Neuronal stem cell (in vitro differentiated cells): ENCODE measurements around the gene THADA.

ENCODE experiments used
- DNase-seq: peaks from one replicate; pipeline ENCODE4 v3.0.0-alpha.2; 2013; ENCODE audit warnings: low spot score
- H2AFZ ChIP-seq: one replicate; pipeline ENCODE4 v1.6.1; 2013; ENCODE audit warnings: mild to moderate bottlenecking, low read length, inconsistent platforms
- H2AK5ac ChIP-seq: 2 replicates; pipeline ENCODE4 v1.6.1; 2013; ENCODE audit warnings: low read depth, mild to moderate bottlenecking, inconsistent platforms, low read length, moderate library complexity, mixed read lengths
- H2BK120ac ChIP-seq: 2 replicates; pipeline ENCODE4 v1.6.1; 2013; ENCODE audit warnings: low read depth, mild to moderate bottlenecking, inconsistent platforms, low read length, moderate library complexity, mixed read lengths
- H2BK12ac ChIP-seq: one replicate; pipeline ENCODE4 v1.6.1; 2013; ENCODE audit warnings: low read length, inconsistent platforms
- H2BK15ac ChIP-seq: 2 replicates; pipeline ENCODE4 v1.6.1; 2013; ENCODE audit warnings: mild to moderate bottlenecking, low read length, inconsistent platforms, mixed read lengths
- H2BK5ac ChIP-seq: one replicate; pipeline ENCODE4 v1.6.1; 2013; ENCODE audit warnings: inconsistent platforms, mild to moderate bottlenecking, low read length, moderate library complexity
- H3K14ac ChIP-seq: one replicate; pipeline ENCODE4 v1.6.1; 2013; ENCODE audit warnings: low read length, inconsistent platforms
- H3K18ac ChIP-seq: 2 replicates; pipeline ENCODE4 v1.6.1; 2013; ENCODE audit warnings: low read length, inconsistent platforms
- H3K23ac ChIP-seq: 2 replicates; pipeline ENCODE4 v1.6.1; 2013; ENCODE audit warnings: low read depth, mild to moderate bottlenecking, mixed read lengths, low read length, inconsistent platforms; ENCODE audit not compliant: poor library complexity
- H3K27ac ChIP-seq: replicated peaks from 3 replicates; pipeline ENCODE4 v1.5.1; 2013; ENCODE audit warnings: low read length, inconsistent platforms
- H3K27me3 ChIP-seq, 3 experiments: 2 replicates each; pipeline ENCODE4 v1.6.1; 2013; ENCODE audit warnings: low read length in 3 of 3, mild to moderate bottlenecking in 2 of 3, inconsistent platforms in 1 of 3, low read depth in 1 of 3, mixed read lengths in 1 of 3, moderate library complexity in 1 of 3; ENCODE audit not compliant: control insufficient read depth in 3 of 3, insufficient read depth in 3 of 3
- H3K36me3 ChIP-seq, 2 donors: replicated peaks in 1 of 2; 2 replicates each; pipeline ENCODE4 v1.6.1; 2013; ENCODE audit warnings: low read length in 2 of 2; ENCODE audit not compliant: control insufficient read depth in 2 of 2, insufficient read depth in 2 of 2
- H3K4ac ChIP-seq: 2 replicates; pipeline ENCODE4 v1.6.1; 2013; ENCODE audit warnings: inconsistent platforms, mild to moderate bottlenecking, low read length, moderate library complexity
- H3K4me1 ChIP-seq, 2 donors: 1 replicate in 1 of 2; 2 replicates in 1 of 2; pipeline ENCODE4 v1.6.1; 2013; ENCODE audit warnings: low read length in 2 of 2, low read depth in 1 of 2; ENCODE audit not compliant: control insufficient read depth in 2 of 2, insufficient read depth in 1 of 2
- H3K4me2 ChIP-seq: one replicate; pipeline ENCODE4 v1.6.1; 2013; ENCODE audit warnings: mild to moderate bottlenecking, low read length, inconsistent platforms; ENCODE audit not compliant: insufficient read depth, poor library complexity, severe bottlenecking
- H3K4me3 ChIP-seq, 2 donors: 2 replicates each; pipeline ENCODE4 v1.5.1; 2013; ENCODE audit warnings: low read length in 2 of 2, mild to moderate bottlenecking in 2 of 2, inconsistent platforms in 1 of 2, moderate library complexity in 1 of 2
- H3K79me1 ChIP-seq: one replicate; pipeline ENCODE4 v1.6.1; 2013; ENCODE audit warnings: low read depth, mild to moderate bottlenecking, inconsistent platforms, low read length, moderate library complexity
- H3K9ac ChIP-seq: one replicate; pipeline ENCODE4 v1.6.1; 2013; ENCODE audit warnings: mild to moderate bottlenecking, low read depth, low read length, inconsistent platforms; ENCODE audit not compliant: poor library complexity
- H3K9me3 ChIP-seq, 2 donors: replicated peaks in 1 of 2; 2 replicates each; pipeline versions ENCODE3 to v1.6.1; 2013; ENCODE audit warnings: low read length in 2 of 2, mild to moderate bottlenecking in 2 of 2, inconsistent platforms in 1 of 2, low read depth in 1 of 2, mixed read lengths in 1 of 2, moderate library complexity in 1 of 2; ENCODE audit not compliant: control insufficient read depth in 2 of 2, insufficient read depth in 1 of 2
- H4K8ac ChIP-seq: one replicate; pipeline ENCODE4 v1.6.1; 2013; ENCODE audit warnings: low read depth, mild to moderate bottlenecking, inconsistent platforms, low read length, moderate library complexity
- H4K91ac ChIP-seq: one replicate; pipeline ENCODE4 v1.6.1; 2013; ENCODE audit warnings: low read length, low read depth, mild to moderate bottlenecking, inconsistent platforms; ENCODE audit not compliant: poor library complexity
- WGBS, 2 donors: extraction: QIAGEN DNeasy Blood & Tissue Kit; methylation state at CpG; one replicate each; pipeline ENCODE4 v1.1.7; 2013; ENCODE audit warnings: missing lambda C conversion rate in 2 of 2, mixed read lengths in 1 of 2; ENCODE audit not compliant: insufficient read length in 2 of 2, insufficient replicate concordance in 1 of 2; ENCODE audit errors: extremely low coverage in 2 of 2; 5-methylcytosine and 5-hydroxymethylcytosine counted together

The THADA gene

DNA sequence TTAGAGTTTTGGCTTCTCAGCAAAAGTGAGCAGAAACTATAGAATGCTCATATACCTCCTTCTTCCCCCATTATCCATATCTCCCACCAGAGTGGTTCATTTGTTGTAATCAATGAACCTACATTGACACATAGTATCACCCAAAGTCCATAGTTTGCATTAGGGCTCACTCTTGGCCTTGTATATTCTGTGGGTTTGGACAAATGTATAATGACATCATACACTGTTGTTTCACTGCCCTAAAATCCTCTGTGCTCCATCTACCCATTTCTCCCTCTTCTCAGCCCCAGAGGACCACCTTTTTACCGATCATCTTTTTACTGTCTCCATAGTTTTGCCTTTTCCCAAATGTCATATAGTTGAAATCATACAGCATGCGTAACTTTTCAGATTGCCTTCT is 393.5 kb downstream of the THADA start:
- no peak overlapping the region for H3K9ac ChIP-seq
- H3K14ac ChIP-seq: no peak overlapping the region
- no peak overlapping the region for H2BK15ac ChIP-seq
- no peak overlapping the region for H2BK5ac ChIP-seq
- no peak for DNase-seq
- H3K9me3 ChIP-seq: no peaks in the 10 kb centered on the region
- no peak overlapping the region for H4K8ac ChIP-seq
- H3K4ac ChIP-seq: no peak overlapping the region
- no peaks in the 10 kb centered on the region for H3K27me3 ChIP-seq
- H3K4me3 ChIP-seq: no peak overlapping the region
- H4K91ac ChIP-seq: no peak overlapping the region
- no peaks in the 10 kb centered on the region for H3K36me3 ChIP-seq
- H3K18ac ChIP-seq: no peak overlapping the region
- H3K23ac ChIP-seq: no peak overlapping the region
- no peak overlapping the region for H3K27ac ChIP-seq
- WGBS, 2 donors: no CpG with 5 or more reads among the region's 2 CpGs
- no peak overlapping the region for H2AFZ ChIP-seq
- H3K4me1 ChIP-seq: peaks cover 3 to 9% of the 10 kb centered on the region in 2 donors
- H2BK120ac ChIP-seq: no peak overlapping the region
- peak overlapping the region; percentile 34 for H2BK12ac ChIP-seq
- no peaks in the 10 kb centered on the region for H3K79me1 ChIP-seq
- H2AK5ac ChIP-seq: no peak overlapping the region
- no peak overlapping the region for H3K4me2 ChIP-seq

DNA sequence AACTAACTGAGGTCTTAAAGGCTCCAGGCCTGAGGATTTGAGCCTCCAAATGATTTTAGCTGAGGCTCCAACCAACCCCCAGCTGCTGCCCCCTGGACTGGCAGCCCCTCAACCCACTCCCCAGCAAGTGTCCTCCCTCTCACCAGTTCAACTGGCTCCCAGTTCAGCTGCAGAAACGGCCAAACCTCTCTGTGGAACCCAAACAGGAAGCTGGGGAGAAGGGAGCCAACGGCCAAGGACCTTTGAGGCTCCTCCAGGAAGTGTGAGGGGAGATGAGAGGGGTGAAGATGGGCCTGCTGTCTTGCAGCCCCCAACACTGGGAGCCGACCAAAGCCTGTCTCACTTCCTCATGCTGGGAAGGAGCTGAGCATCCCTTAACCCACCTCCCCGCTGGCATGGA is 394.3 kb downstream of the THADA start:
- DNase-seq: no peak
- Histone ChIP-seq H3K4me2 (no peak overlapping the region), H3K36me3 (no peaks in the 10 kb centered on the region), H2BK15ac (peak overlapping the region; percentile 25), H2BK5ac (peak overlapping the region; percentile 15), H3K9me3 (no peaks in the 10 kb centered on the region), H3K79me1 (no peaks in the 10 kb centered on the region), H3K27ac (no peak overlapping the region), H2BK120ac (no peak overlapping the region), H3K18ac (peak overlapping the region; percentile 66), H2AK5ac (peak overlapping the region; percentile 71), H4K91ac (no peak overlapping the region), H3K4me3 (no peak overlapping the region), H4K8ac (no peak overlapping the region), H3K27me3 (no peaks in the 10 kb centered on the region), H3K23ac (peak overlapping the region; percentile 69), H3K4me1 (peaks cover 8 to 13% of the 10 kb centered on the region in 2 donors), H3K14ac (peak overlapping the region; percentile 60), H2AFZ (no peak overlapping the region), H3K4ac (no peak overlapping the region), H2BK12ac (no peak overlapping the region), H3K9ac (peak overlapping the region; percentile 37)
- no CpG with 5 or more reads among the region's 4 CpGs for WGBS, 2 donors

DNA sequence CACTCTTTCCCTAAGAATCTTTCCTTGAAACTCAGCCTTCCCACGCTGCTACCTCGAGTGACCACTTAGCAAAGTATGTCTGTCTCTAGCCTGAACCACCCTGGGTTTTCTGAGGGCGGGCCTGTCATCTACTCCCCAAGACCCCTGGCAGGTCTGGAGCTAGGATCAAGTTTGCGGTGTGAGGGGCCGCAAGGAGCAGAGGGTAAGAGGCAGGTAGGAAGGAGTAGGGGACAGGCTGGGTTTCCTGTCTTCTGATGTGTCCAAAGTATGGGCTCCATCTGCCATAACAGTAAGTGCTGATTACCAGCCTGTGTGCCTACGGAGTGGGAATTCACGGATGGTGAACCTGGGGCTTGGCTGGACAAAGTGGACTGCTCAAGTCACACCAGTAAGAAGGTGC is 394.8 kb downstream of the THADA start:
- peak overlapping the region; percentile 25 for H2BK15ac ChIP-seq
- no peak overlapping the region for H3K4me3 ChIP-seq
- H2BK5ac ChIP-seq: peak overlapping the region; percentile 15
- H4K91ac ChIP-seq: no peak overlapping the region
- H2AFZ ChIP-seq: no peak overlapping the region
- no CpG with 5 or more reads among the region's 7 CpGs for WGBS, 2 donors
- no peak overlapping the region for H2BK120ac ChIP-seq
- no peak overlapping the region for H3K23ac ChIP-seq
- H3K9ac ChIP-seq: no peak overlapping the region
- no peaks in the 10 kb centered on the region for H3K79me1 ChIP-seq
- peaks cover 8 to 13% of the 10 kb centered on the region in 2 donors for H3K4me1 ChIP-seq
- H3K27me3 ChIP-seq: no peaks in the 10 kb centered on the region
- no peaks in the 10 kb centered on the region for H3K36me3 ChIP-seq
- H3K18ac ChIP-seq: peak overlapping the region; percentile 66
- peak overlapping the region; percentile 58 for H3K4ac ChIP-seq
- H2BK12ac ChIP-seq: peak overlapping the region; percentile 92
- H3K4me2 ChIP-seq: no peak overlapping the region
- no peaks in the 10 kb centered on the region for H3K9me3 ChIP-seq
- no peak overlapping the region for H3K27ac ChIP-seq
- peak overlapping the region; percentile 91 for H3K14ac ChIP-seq
- DNase-seq: no peak
- H2AK5ac ChIP-seq: peak overlapping the region; percentile 71
- peak overlapping the region; percentile 58 for H4K8ac ChIP-seq

DNA sequence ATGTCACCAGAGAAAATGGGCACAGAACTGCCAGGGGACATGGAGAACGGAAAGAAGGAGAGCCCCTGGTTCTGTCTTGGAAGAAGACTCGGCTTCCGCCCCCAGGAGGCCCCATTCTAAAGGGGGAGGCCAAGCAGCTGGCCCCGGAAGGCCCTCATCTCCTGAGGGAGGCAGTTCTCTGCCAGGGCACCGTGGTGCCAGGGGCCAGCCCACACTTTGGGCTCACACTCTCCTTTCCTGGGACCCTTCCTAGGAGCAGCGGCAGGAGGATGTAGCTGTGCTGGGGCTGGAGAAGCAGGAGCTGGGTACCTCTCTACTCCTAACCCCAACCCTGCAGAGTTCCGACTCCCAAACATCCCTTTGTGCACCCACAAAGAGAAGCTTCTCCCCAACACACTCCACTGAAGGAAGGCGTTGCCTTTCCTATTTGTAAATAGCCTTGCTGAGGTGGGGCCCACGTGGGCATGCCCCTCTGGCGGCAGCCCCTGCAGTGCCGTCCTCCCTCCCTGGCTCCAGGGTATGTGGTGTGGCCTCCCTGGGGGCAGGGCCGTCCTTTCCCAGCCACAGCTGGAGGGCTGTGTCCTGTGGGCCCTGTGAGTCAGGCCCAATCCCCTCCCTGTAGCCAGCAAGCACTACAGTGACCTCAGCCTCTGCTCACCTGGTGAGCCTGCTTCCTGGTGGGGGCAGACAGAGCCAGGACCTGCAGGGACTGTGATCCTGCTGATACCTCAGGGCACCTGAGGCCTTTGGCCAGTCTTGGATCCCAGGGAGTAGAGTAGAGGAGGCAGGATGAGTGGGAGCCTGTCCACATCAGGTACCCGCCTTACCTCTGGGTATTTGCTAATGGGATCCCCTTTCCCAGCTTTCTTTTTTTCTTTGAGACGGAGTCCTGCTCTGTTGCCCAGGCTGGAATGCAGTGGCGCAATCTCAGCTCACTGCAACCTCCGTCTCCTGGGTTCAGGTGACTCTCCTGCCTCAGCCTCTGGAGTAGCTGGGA is 396.0 kb downstream of the THADA start:
- Histone ChIP-seq H2BK12ac (peak overlapping the region; percentile 53), H2BK5ac (no peak overlapping the region), H4K8ac (no peak overlapping the region), H2BK15ac (peak overlapping the region; percentile 40), H3K27me3 (no peaks in the 10 kb centered on the region), H3K9ac (peak overlapping the region; percentile 80), H3K36me3 (no peaks in the 10 kb centered on the region), H3K14ac (peak overlapping the region; percentile 95), H3K4me3 (no peak overlapping the region), H3K4me2 (no peak overlapping the region), H2BK120ac (no peak overlapping the region), H3K4me1 (peaks cover 8 to 13% of the 10 kb centered on the region in 2 donors), H2AK5ac (peak overlapping the region; percentile 94), H4K91ac (no peak overlapping the region), H3K18ac (peak overlapping the region; percentile 44), H3K23ac (no peak overlapping the region), H3K27ac (no peak overlapping the region), H3K4ac (peak overlapping the region; percentile 5), H3K79me1 (no peaks in the 10 kb centered on the region), H3K9me3 (no peaks in the 10 kb centered on the region), H2AFZ (peak overlapping the region; percentile 45)
- WGBS, 2 donors: no CpG with 5 or more reads among the region's 16 CpGs
- no peak for DNase-seq
